Testis (tissue), 2 donors: Measurements from ENCODE around the gene NFIB.

Experiments used
- CTCF ChIP-seq, 3 experiments: fragments of 450-650 bp in 2 of 3; fragments of 200-600 bp in 1 of 3; sonication (generic) in 1 of 3; IDR thresholded peaks; one replicate each; pipeline ENCODE4 v1.5.1; 2016 to 2019; ENCODE audit warnings: antibody characterized with exemption in 3 of 3, mild to moderate bottlenecking in 2 of 3, moderate library complexity in 1 of 3
- POLR2A ChIP-seq: fragments of 450-650 bp; IDR thresholded peaks from one replicate; pipeline ENCODE4 v1.6.1; 2017; ENCODE audit warnings: antibody characterized with exemption, mild to moderate bottlenecking, moderate library complexity

GRCh38 chr9:14221558-14221957 is 92.4 kb downstream of the NFIB start:
- TF ChIP-seq CTCF (IDR thresholded peaks at IDR 0.05) (no peak), POLR2A (no peak)
